Chondrocyte (in vitro differentiated cells): ENCODE measurements around the gene PBXIP1. TPM values are rescaled to one million over a fixed set of nuclear protein-coding genes. Genes with fewer than 3 reads are reported as not detected.
A peak's percentile ranks its signal among the peaks of the same experiment; 100 is the strongest.

Source experiments
- DNase-seq: peaks from one replicate; pipeline ENCODE4 v3.0.0; 2021; ENCODE audit warnings: mixed read lengths, low spot score
- H3K27ac Mint-ChIP-seq: one replicate; pipeline ENCODE4 v1.8.0; 2021; ENCODE audit warnings: mild to moderate bottlenecking, moderate library complexity, mixed read lengths; ENCODE audit not compliant: unreplicated experiment
- H3K27me3 Mint-ChIP-seq: 2 replicates; pipeline ENCODE4 v1.8.0; 2021; ENCODE audit warnings: low read depth, mixed read lengths
- H3K36me3 Mint-ChIP-seq: 2 replicates; pipeline ENCODE4 v1.8.0; 2021; ENCODE audit warnings: low read depth, mixed read lengths
- H3K4me1 Mint-ChIP-seq: 2 replicates; pipeline ENCODE4 v1.8.0; 2021; ENCODE audit warnings: low read depth, mild to moderate bottlenecking, mixed read lengths
- H3K4me3 Mint-ChIP-seq: one replicate; pipeline ENCODE4 v1.8.0; 2021; ENCODE audit warnings: mild to moderate bottlenecking, moderate library complexity, mixed read lengths; ENCODE audit not compliant: unreplicated experiment
- H3K9me3 Mint-ChIP-seq: 2 replicates; pipeline ENCODE4 v1.8.0; 2021; ENCODE audit warnings: low read depth, mixed read lengths
- total RNA-seq: library from RNA; stranded (reverse); gene quantifications from 3 replicates; pipeline ENCODE4 v1.2.1, GENCODE V29; 2021
- TF ChIP-seq, protein P1 (sequence below): fragments of 200-600 bp; sonication (generic); IDR thresholded peaks from 2 replicates; pipeline ENCODE4 v1.5.0; 2021; ENCODE audit warnings: antibody characterized with exemption, mild to moderate bottlenecking, moderate library complexity

Gene PBXIP1
- total RNA-seq, 1 donor from 2014 or later: 57.1 TPM

DNA sequence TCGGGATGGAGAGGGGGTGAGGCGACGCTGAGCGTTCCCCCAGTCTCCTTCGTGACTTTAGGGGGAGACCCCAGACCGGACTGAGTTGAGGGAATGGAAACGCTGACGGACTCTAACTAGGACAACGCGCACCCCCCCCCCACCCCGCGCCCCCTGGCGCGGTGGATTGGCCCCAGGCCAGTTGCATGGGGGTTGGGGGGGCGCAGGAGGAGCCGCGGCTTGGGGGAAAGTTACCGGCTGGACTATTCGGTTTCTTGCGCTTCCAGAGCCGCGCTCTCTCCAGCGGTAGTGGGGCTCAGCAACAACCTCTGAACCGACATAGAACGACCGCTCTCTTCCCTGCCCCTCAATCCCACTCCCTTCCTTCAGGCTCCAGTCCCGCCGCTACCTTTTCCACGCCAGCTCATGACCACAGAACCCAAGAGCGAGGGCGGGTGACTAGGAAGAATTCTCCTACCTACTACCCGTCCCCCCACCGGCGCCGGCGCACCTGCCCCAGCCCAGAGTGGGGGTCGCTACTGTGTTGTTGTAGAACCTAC lies 47.4 kb upstream of the PBXIP1 start:
- no peaks in the 10 kb centered on the region for H3K9me3 Mint-ChIP-seq
- DNase-seq: no peak

DNA sequence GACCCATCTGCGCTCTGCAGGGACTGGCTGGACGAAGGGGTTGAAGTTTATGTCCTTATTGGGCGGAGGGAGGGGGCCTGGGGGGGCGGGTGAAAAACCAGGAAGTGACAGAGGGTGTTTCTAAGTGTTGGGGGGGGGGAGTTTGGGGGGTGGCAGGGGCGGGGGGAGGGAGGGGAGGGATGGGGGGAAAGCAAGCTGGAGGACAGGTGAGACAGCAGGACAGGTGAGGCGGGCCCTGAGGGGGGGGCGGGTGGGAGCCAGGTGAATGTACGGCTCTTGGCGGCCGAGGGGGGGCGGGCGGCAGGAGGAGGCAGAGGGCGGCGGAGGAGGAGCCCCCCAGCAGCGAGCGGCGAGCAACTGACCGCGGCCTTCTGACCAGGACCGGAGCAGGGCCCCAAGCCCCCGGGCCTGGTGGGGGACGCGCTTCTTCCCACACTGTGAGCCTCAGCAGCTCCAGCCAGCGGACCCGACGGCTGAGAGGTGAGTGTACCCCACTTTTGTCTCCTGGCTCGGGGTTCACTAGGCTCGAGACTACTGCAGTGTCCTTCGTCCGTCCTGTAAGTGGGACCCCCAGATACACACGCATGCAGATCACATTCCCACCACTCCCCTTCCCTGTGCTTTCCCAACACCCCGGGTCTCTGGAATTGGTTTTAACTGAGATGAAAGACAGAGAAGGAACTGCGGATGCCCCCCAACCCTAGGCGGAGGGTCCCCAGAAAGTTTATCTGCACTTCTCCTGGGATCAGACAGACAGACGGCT lies 46.7 kb upstream of the PBXIP1 start, which contains the start of gene ZBTB7B:
TSS of gene ZBTB7B (plus strand) at position 339 of the 763 bp plus-strand sequence. CDS start 11,859 bp downstream, outside the sequence.
- no peaks in the 10 kb centered on the region for H3K9me3 Mint-ChIP-seq
- DNase-seq: peak; percentile 75
- peaks cover 38% of the 10 kb centered on the region for H3K4me1 Mint-ChIP-seq
- no peaks in the 10 kb centered on the region for H3K36me3 Mint-ChIP-seq
- peak within 1 kb of the TSS; percentile 97 for H3K27ac Mint-ChIP-seq
- TF ChIP-seq, protein P1, sequence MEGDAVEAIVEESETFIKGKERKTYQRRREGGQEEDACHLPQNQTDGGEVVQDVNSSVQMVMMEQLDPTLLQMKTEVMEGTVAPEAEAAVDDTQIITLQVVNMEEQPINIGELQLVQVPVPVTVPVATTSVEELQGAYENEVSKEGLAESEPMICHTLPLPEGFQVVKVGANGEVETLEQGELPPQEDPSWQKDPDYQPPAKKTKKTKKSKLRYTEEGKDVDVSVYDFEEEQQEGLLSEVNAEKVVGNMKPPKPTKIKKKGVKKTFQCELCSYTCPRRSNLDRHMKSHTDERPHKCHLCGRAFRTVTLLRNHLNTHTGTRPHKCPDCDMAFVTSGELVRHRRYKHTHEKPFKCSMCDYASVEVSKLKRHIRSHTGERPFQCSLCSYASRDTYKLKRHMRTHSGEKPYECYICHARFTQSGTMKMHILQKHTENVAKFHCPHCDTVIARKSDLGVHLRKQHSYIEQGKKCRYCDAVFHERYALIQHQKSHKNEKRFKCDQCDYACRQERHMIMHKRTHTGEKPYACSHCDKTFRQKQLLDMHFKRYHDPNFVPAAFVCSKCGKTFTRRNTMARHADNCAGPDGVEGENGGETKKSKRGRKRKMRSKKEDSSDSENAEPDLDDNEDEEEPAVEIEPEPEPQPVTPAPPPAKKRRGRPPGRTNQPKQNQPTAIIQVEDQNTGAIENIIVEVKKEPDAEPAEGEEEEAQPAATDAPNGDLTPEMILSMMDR: peak; percentile 14
- no peaks in the 10 kb centered on the region for H3K27me3 Mint-ChIP-seq
- H3K4me3 Mint-ChIP-seq: peak within 1 kb of the TSS; percentile 92

More for the DNA sequence above, 47.4 kb upstream of the PBXIP1 start:
- peak overlapping the region; percentile 90 for H3K27ac Mint-ChIP-seq
- peaks cover 38% of the 10 kb centered on the region for H3K4me1 Mint-ChIP-seq
- TF ChIP-seq, protein P1: peak; percentile 9
- peak overlapping the region; percentile 82 for H3K4me3 Mint-ChIP-seq
- H3K36me3 Mint-ChIP-seq: no peaks in the 10 kb centered on the region
- no peaks in the 10 kb centered on the region for H3K27me3 Mint-ChIP-seq

DNA sequence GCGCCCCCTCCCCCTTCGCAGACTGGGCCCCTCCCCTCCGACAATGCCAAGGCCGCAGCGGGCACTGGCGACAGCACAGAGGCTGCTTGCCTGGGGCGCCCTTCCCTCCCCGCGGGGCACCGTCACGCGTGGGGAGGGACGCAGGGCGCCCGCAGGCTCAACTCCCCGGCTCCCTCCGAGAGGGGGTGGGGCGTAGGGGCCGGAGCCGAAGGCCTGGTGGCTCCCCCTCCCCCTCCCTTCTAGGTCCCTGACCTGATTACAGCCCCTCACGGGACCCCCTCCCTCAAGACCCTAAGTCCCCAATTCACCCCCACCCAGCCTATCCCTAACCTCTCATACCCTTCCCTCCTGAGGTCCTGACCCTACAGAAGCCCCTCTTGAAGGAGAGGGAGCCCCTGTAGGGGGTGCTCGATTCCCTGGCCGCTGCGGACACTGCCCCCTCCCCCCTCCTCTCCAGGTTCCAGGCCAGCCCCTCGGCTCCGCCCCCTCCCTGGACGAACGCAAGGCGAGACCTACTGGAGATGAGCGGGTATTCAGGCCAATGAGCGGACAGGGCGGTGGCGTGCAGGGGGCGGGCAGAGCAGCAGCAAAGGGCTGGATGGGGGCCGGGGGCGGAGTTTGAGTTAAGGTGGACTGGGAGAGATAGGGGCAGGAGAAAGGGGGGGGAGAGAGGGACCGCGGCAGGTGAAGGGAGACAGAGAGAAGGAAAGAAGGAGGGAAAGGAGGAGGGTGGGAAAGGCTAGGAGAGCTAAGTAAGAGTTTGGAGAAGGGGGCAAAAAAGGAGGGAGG lies 46.0 kb upstream of the PBXIP1 start:
- H3K9me3 Mint-ChIP-seq: no peaks in the 10 kb centered on the region
- TF ChIP-seq, protein P1: peak; percentile 77
- no peaks in the 10 kb centered on the region for H3K27me3 Mint-ChIP-seq
- H3K4me1 Mint-ChIP-seq: peaks cover 37% of the 10 kb centered on the region
- peak overlapping the region; percentile 92 for H3K4me3 Mint-ChIP-seq
- peak; percentile 100 for DNase-seq
- H3K36me3 Mint-ChIP-seq: no peaks in the 10 kb centered on the region
- peak overlapping the region; percentile 97 for H3K27ac Mint-ChIP-seq

DNA sequence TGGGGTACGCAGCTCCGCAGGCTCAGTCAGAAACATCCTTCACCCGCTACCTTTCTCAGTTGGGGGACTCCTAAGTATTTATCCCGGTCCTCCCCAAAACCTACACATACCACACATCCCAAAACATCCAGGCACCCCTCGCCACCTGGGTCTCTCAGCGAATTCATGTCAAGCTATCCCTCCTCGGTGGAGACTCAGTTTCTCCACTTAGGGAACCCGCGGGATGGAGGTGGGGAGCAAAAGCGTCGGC lies 45.5 kb upstream of the PBXIP1 start:
- no peak for DNase-seq
- TF ChIP-seq, protein P1: no peak
- H3K4me1 Mint-ChIP-seq: peaks cover 32% of the 10 kb centered on the region
- peak overlapping the region; percentile 93 for H3K27ac Mint-ChIP-seq
- no peaks in the 10 kb centered on the region for H3K36me3 Mint-ChIP-seq
- peak overlapping the region; percentile 92 for H3K4me3 Mint-ChIP-seq
- H3K27me3 Mint-ChIP-seq: no peaks in the 10 kb centered on the region
- H3K9me3 Mint-ChIP-seq: no peaks in the 10 kb centered on the region

DNA sequence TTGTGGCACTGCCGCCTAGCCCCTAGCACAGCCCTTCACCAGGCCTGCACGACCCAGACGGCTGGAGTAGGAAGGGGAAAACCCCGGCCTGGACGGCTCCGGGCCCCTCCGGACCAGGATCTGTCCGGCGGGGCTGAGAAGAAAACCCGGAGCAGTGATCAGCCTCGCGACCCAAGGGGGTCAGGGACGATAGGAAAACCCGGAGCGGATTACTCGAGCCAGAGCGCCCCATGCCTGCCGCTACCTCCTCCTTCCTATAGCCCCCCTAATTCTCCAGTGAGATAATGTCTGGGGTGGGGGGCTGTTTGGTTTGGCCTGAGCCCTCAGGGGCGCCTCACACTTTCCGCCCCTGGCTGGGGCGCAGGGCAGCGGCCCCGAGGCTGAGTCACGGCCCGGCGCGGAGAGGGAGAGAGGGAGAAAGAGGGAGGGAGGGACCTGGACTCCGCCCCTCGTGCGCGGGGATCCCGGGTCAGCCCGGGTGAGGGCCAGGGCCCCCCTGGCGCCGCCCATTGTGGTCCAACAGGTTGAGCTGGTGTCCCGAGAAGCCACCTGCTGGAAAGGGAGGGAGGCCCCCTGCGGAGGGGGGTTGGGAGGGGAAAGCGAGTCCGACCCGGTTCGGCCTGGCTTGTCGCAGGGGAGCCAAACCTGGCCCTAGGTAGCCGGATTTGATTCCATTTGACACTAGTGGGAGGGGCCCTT lies 45.0 kb upstream of the PBXIP1 start:
- H3K4me1 Mint-ChIP-seq: peaks cover 30% of the 10 kb centered on the region
- H3K27ac Mint-ChIP-seq: peak overlapping the region; percentile 93
- H3K4me3 Mint-ChIP-seq: peak overlapping the region; percentile 92
- H3K36me3 Mint-ChIP-seq: no peaks in the 10 kb centered on the region
- H3K9me3 Mint-ChIP-seq: no peaks in the 10 kb centered on the region
- H3K27me3 Mint-ChIP-seq: no peaks in the 10 kb centered on the region
- DNase-seq: peak; percentile 91
- TF ChIP-seq, protein P1: no peak
